ENCODE measurements around the gene ST6GALNAC2.
"Not testable (repeated sequence)": the region's sequence is repeated elsewhere in the genome, so short reads cannot be mapped to it uniquely, and the experiment has no call there.

The ST6GALNAC2 gene

DNA sequence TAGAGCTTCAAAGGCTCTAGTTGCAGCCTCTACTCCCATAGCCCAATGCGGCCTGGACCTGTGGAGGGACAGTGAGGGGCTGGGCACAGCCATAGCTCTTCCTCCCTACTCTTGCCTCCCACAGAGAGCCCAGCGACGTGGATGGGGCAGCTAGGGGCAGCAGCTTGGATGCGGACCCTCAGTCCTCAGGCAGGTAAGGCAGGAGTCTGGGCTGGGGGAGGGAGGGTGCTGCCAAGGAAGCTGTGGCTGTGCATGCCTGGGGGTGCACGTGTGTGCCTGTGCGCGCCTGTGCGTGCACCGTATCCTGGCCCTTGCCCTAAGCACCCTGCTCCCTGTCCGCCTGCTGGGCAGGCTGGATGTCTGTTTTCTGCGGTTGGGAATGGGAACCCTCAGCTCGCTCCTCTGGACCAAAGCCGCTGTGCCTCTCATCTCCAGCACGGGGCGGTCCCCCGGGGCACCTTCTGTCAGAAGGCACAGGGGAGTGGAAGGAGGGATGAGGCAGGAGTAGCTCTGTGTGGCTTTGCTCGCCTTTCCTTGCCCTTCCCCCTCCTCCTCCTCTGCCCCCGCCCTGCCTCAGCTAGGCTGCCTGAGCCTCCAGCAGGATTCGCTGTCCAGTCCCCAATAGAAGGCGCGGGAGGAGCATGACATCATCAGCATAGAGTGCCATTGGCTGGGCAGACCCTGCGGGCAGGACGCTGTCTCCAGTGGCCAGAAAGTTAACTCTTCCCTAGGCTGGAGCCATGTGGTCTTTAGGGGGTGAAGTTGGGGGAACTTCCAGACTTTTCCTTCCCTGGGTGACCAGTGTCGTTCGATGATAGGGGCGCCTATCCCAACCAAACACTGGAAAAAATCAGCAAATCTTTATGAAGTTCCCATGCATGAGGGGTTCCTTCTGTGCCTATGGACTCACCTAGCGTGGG, 45.0 kb downstream of the ST6GALNAC2 start:
- peak in 1 of 3 donors; percentile 21 for DNase-seq (ENCODE audit: low read depth in 3 of 3)

DNA sequence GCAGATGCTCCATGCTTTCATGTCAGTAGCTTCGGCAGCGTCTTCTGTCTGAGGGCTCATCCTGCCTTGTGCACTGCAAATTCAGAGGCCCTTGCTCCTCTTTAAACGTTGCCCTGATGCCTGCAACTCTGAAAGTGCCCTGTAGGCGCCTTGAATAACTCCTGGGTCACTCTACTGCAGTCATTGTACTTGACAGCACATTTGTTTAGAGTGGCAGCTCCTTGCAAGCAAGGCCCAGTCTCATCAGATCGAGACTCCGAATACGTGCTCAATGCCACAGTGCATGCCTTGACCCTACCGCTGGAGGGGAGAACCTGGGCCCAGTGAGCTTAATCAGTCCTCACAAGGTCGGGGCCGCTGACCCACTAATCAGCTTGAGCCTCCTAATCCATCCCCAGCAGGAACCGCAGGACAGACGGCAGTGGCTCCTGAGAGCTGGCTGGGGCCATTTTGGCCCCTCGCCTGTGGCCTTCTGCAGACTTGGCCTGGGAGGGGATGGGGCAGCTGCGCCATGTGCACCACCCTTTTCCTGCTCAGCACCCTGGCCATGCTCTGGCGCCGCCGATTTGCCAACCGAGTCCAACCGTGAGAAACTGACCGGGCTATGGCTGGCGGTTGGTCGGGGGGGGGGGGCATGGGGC, 45.9 kb downstream of the ST6GALNAC2 start, which contains the start of gene PRCD:
Gene PRCD (plus strand): TSS at position 414 of the 641 bp plus-strand sequence. CDS start 98 bp downstream, at position 512.
- no peak for DNase-seq (ENCODE audit: low read depth in 3 of 3)

DNA sequence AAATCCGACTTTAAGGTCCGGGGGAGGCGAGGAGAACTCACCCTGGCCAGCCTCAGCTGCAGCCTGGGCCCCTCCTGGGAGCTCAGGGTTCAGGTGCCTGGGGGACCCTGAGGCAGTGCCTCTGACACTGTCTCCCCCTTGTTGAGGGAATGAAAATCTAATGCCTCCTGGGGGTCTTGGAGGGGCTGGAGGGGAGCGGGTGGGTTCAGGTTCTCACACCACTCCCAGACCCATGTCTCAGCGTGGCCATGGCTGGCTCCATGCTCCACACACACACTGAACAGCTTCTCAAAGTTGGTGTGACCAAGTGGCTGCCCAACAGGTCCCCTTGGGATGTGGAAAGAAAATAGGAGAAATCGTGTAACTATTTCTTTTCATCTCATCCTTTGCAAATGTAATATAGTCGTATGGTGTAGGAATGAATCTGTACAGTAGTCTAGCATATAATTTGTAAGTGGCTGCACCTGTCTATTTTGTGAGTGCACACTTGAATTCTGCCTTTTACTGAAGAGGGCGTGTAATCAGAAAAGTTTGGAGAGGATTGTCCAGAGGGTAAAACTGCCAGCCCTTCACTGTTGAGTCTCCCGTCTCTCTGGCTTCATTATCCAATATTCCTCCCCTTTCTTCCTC, 46.6 kb downstream of the ST6GALNAC2 start:
- DNase-seq (ENCODE audit: low read depth in 3 of 3), result no peak

DNA sequence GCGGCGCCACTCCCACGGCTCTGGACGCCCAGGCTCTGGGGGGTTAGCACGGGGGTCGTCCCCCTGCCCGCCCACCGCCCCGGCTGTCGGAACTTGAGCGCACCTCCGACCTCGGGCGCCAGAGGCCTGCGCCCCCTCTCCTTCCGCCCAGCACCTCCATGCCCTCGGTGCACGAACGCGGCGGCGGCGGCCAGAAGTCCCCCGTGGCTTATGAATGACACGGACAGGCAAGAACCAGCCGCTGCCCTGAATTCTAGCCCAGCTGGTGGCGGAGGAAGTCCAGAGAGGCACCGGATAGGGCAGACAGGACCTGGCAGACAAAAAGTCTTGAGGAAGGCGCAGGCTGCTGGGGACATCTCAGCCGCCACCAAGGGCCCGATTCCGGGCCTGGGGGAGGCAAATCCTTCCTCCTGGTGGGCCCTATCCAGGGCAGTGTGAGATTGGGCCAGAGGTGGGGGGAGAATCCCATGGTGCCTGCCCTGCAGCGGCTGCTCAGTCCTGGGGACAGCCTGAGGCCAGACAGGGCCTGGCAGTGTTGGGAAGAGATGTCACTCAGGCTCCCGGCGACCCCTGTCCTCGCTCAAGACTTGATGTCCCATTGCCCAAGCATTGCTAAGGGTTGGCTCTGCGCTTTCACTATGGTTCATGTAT, 47.3 kb downstream of the ST6GALNAC2 start:
- DNase-seq (ENCODE audit: low read depth in 3 of 3), result no peak

DNA sequence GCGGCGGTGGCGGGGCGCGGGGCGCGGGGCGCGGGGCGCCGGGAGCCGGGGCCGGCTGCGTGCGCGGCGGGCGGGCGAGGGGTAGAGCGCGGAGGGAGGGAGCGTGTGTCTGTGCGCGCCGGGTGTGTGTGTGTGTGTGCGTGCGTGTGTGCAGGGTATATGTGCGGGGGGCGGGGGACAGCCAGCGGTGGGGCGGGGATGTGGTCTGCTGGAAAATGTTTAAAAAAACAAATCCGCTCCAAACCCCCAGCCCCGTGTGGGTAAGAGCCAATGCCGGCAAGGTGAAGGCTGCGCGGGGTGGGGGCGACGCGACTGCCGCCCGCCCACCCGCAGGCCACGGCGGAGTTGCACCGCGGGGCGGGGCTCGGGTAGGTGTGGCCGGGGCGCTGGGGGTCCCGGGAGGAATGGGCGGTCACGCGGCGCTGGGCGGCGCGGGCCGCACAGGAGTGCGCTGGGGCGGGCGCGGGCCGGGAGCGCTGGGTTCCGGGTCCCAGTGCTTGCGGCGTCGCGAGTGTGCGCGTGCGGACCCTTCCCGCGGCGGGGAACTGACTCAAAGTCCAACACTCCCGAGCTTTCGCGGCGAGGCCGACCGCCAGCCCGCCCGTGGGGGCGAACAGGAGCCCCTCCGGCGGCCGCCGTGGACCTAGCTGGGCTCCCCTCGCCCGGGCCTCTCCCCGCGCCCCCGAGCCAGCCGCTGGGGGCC, 47.9 kb downstream of the ST6GALNAC2 start, which contains the start of gene CYGB:
Gene CYGB (minus strand): TSS at position 132 of the 703 bp plus-strand sequence. CDS start 167 bp downstream, outside the sequence.
- no peak for DNase-seq (ENCODE audit: low read depth in 3 of 3)

DNA sequence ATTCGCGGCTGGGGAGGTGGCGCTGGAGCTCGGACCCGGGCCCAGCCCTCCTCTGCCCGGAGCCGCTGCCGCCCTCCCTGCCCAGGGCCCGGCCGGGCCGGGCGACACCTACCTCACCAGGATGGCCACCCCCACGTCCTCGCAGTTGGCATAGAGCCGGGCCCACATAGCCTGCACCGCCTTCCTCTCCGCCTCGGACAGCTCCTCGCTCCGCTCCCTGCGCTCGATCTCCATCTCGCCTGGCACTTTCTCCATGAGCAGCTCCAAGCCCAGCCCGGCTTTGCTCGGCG, 48.4 kb downstream of the ST6GALNAC2 start:
- no peak for DNase-seq (ENCODE audit: low read depth in 3 of 3)

DNA sequence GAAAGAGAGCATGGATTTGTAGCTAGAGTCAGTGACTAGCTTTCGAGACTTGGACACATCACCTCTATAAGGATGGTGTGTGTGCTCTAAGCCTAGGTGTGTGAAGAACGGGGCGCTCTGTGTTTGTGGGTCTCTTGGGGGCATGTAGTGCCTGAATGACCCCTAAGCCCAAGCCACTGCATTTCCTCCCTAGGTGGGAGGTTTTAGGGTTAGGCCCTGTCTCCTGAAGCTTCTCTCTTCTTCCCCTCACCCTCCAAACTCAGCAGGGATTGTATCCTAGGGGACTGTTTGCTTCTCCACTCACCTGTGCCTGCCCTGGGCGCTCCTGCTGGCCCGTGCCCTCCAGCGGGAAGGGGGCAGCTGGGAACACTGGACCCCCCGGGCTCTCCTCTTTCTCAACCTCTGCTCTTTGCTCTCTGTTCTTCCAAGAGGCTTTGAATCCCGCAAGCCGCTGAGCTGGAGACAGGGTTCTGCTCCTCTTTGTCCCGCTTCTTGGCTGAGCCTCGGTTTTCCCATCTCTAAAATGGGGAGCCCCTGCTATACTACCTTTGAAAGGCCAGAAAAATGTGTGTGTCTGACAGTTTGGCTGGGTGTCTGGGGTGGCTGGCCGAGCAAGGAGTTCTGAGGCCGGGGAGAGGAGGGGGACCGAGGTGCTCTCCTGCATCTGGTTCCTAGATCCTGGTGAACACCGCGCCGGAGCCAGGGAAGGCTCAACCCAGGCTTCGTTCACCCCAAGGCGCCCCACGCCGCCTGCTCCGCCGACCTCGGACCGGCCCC, 49.0 kb downstream of the ST6GALNAC2 start:
- DNase-seq (ENCODE audit: low read depth in 3 of 3), result no peak

DNA sequence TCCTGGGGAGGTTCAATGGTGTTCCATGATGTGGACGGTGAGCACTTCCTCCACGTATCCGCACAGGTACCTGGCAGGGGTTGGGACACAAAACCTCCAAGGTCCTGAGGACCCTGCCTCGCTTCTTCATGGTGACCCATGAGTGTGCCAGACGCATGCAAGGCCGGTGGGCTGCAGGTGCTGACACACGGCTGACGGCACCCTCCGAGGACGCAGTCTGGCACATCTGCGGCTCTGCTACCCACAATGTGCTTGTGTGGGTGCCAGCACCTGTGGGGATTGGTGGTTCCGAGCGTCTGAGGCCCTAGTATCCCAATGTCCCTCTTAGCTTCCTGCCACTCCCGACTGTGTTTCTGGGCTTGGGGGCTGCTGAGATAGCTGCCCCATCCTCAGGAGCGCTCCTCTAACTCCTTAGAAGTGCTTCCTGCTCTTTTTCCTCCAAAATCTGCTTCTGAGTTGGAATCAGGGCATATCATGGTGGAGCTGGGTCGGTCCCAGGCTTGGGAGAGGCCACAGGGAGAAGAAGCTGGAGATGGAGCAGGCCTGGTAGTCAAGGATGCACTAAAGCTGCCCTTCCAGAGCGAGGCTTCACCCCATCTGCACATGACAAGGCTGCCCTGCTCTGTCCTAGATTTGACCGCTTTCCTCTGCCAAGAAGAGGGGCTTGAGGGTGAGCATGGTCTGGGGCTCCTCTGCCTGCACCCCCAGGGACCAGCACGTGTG, 49.7 kb downstream of the ST6GALNAC2 start:
- DNase-seq (ENCODE audit: low read depth in 3 of 3), result no peak

DNA sequence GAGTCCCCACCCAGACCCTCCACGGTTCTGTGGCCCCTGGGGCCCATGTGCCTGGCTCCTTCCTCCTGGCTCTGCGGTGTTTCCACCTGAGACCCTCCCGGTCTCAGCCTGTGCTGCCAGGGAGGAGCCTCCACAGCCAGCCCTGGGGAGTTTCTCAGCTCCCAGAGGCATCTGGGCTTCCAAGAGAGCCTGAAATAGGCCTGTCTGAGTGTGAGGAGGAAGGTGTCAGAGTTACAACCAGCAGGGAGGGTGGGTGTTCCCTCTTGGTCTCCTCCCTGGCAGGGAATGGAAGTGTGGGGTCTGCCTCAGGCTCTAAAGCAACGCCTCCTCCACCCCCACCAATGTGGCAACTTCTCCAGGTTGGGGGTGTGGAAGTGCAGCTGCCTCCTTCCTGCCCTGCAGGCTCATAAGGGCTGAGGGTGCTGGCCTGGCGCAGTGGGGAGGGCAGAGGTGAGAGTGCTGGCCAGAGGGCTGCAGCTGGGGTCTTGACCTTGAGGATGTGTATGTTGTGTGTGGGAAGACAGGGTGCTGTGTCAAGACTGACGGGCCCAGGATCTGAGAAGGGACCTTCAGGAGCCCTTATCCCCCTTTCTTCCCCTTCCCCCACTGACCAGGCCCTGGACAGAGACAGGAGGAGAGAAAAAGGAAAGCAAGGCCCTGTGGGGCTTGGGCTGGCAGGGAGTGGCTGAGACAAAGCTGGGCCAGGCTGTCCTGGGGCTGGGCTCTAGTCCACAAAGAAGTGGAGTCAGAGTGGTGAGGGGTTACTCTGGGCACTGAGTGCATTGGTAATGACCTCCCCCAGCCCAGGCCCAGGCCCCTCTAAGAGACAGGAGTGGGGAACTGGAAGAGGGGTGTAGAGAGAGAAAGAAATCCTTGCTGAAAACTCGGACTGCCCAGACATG, 50.6 kb downstream of the ST6GALNAC2 start:
- DNase-seq (ENCODE audit: low read depth in 3 of 3), result no peak

DNA sequence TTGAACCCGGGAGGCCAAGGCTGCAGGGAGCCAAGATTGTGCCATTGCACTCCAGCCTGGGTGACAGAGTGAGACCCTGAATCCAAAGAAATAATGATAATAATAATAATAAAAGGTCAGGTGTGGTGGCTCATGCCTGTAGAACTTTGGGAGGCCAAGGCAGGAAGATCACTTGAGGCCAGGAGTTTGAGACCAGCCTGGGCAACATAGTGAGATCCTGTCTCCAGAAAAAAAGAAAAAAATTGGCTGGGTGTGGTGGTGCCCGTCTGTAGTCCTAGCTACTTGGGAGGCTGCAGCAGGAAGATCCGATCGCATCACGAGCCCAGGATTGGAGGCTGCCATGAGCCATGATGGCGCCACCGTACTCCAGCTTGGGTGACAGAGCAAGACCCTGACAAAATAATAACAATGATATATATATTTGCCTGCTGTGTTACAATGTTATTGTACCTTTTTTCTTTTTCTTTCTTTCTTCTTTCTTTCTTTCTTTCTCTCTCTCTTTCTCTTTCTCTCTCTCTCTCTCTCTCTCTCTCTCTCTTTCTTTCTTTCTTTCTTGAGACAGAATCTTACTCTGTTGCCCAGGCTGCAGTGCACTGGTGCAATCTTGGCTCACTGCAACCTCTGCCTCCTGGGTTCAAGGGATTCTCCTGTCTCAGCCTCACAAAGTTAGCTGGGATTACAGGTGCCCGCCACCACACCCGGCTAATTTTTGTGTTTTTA, 51.9 kb downstream of the ST6GALNAC2 start:
- not testable (repeated sequence) for DNase-seq (ENCODE audit: low read depth in 3 of 3)

DNA sequence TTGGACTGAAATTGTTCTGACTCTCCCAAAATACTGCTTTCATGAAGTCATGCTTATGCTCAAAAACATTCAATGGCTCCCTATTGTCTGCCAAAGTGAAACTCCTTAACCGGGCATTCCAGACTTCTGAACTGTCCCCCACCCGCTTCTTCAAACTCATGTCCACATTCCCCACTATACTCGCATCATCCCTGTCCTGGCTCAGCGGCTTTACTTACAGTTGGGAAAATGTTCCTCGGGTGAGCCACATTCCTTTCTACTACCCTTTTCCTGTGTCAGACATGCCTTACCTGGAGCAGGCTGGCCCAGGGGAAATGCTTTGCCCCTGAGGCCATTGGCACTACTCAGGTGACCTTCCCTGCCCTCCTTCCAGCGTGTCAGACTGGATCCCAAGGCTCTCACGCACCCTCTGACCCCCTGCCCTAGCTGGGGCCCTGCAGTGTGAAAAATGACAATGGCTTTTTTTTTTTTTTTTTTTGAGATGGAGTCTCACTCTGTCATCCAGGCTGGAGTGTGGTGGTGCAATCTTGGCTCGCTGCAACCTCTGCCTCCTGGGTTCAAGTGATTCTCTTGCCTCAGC, 53.5 kb downstream of the ST6GALNAC2 start:
- DNase-seq (ENCODE audit: low read depth in 3 of 3), result no peak

DNA sequence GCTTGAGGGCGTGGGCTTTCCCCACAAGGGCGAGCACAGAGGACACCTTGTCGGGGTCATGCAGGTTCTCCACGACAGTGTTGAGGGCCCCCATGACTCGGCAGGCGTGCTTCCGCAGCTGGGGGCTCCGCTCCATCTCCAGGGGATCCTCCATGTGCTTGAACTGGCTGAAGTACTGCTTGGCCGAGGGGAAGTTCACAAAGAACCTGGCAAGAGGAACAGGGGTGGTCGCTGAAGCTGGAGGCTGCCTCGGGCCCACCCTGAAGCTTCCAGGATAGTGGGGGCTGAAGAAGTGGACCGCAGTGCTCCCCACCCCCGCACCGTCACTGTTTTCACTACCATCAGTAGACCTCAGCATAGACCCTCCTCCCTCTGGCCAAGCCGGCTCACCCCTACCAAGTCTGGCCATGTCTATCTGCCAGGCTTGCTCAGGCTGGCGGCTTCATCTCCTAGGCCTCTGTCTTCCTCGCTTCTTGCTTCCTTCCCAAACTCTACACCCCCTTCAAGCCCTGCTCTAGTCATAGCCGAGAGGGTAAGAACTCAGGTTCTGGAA, 54.1 kb downstream of the ST6GALNAC2 start:
- no peak for DNase-seq (ENCODE audit: low read depth in 3 of 3)

DNA sequence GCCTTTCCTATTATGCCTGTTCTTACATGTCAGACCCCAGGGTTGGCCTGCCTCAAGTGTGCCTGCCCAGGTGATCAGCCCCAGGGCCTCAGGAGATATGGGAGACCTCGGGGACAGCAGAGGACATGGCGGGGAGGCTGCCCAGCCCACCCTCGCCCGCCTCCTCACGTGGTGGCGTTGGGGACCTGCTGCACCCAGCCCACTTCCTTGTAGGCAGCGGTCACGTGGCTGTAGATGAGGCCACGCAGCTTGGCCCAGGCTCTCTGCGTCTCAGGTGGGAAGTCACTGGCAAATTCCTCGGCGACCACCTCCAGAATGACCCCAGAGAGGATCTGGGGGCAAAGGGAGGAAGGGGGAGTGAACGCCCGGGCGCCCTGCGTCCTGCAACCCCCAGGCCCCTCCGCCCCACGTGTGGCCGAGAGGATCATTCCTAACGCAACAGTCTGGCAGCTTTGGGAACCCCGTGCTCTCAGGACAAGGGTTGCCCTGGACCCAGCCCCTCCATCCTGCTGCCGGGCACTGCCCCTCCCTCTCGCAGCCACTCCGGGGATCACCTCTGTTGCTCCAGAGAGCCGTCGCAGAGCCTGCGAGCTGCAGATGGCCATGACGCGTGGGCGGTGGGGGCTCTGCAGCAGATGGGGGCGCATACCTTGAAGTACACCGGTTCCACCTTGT, 54.7 kb downstream of the ST6GALNAC2 start:
- DNase-seq (ENCODE audit: low read depth in 3 of 3), result no peak

DNA sequence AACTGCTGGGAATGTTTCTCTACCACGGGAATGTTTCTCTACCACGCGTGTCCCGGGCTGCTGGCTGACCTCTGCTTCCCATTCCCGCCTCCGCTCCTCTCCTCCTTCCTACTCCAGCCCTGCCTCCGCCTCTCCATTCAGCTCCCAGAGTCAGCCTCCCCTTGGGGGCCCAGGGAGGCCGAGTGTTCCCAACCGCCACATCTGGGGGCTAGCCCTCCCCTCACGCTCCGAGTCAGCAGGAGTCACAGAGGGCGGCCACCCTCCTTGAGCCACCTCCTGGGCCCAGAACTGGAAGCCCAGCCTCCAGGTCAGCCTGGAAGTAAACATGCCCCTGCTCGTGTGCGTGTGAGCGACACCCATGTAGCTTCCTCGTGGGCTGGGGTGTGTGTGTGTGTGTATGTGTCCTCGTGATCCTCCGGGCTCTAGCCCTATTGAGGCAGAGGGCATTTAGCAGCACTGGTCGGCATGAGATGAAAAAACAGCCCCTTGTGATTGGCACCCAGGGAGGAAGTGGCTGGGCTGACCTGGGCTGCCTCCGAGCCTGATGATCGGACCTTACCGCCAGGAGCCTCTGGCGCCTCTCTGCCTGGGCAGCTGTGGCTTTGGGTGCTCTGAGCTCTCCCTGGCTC, 55.5 kb downstream of the ST6GALNAC2 start:
- DNase-seq (ENCODE audit: low read depth in 3 of 3), result no peak

DNA sequence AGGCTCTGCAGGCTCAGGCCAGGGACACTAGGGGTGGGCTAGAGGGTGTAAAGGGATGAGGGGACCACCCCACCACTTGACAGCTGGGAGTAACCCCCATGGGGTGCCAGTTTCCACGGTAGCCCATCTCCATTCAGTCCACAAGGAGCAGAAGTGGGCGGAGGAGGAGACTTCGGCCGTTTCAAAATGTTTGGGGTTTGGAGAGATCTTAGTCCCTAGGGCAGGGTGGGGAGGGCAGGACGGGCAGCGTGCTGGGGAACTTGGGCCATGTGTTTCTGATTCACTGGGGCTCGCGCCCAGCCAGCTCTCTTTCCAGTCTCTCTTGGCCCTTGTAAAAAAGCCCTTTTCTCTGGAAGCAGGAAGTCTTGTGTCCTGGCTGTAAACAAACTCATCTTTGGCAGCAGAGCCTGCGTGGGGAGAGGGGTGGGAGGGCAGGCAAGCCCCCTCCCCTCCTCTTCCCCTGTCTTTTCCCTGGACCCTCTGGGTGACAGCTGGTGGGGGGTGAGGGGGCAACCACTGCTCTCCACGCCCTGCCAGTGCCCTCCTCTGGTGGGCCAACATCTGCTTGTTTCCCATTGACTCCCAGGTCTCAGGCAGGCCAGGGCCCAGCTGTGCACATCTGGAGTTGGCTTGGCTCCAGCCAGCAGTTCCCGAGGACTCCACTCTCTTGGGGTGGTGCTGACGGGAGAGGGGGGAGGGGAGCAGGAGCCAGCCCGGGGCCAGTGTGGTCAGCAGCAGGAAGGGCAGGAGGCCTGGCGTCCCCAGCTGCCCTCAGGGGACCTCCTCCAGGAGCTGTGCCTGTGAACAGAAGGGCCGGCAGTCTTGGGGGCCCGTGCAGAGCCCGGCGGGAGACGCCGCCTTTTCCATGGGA, 56.2 kb downstream of the ST6GALNAC2 start:
- no peak for DNase-seq (ENCODE audit: low read depth in 3 of 3)

Data from stimulated activated CD4-positive, alpha-beta T cell treated with anti-CD3 and anti-CD28 coated beads, TNF-alpha, amount 100 ng/mL, for 48 hours (primary cell).